IPS DF 19.7 (cell line): ENCODE results near the gene PNPLA7.
A peak's percentile ranks its signal among the peaks of the same experiment; 100 is the strongest.

Experiments used
- DNase-seq: peaks from one replicate; pipeline ENCODE4 v3.0.0-alpha.2; 2013; ENCODE audit warnings: low read depth, low spot score

Gene PNPLA7

DNA sequence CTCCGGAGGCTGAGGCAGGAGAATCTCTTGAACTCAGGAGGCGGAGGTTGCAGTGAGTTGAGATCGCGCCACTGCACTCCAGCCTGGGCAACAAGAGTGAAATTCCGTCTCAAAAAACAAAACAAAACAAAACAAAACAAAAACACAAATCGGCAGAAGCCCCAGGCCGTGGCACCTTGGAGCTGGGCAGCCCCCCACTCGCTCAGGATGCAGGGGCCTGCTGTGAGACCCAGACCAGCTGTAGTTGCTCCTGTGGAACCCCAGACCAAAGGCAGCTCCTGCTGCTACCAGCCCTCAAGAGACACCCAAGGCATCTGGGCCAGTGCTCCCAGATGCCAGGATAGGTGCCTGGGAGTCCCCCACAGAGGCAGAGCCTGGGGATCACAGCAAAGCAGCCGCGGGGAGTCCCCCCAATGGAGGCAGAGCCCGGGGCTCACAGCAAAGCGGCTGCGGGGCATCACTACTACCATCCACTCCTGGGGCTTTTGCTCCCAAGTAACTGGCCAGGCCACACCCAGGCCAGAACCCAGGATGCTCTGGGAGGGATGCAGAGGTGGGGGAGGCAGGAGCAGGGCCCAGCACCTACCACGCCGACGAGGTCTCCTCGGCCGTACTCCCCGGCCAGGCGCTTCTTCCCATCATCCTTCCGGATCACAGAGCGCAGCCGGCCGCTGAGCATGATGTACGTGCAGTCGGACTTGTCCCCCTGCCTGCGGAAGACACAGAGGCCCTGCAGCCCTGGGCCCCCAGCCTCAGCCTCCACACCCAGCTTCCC, 53.4 kb downstream of the PNPLA7 start:
- DNase-seq = no peak

GRCh38 chr9:137494550-137495351, 55.5 kb downstream of the PNPLA7 start:
- DNase-seq = no peak

- no peak for DNase-seq
Observed at GRCh38 chr9:137494104-137494544, 56.1 kb downstream of the PNPLA7 start.

GRCh38 chr9:137493364-137494103, 56.7 kb downstream of the PNPLA7 start:
- no peak for DNase-seq

GRCh38 chr9:137492464-137493363, 57.5 kb downstream of the PNPLA7 start:
- peak; percentile 9 for DNase-seq

GRCh38 chr9:137491735-137492432, 58.3 kb downstream of the PNPLA7 start:
- DNase-seq = no peak

DNA sequence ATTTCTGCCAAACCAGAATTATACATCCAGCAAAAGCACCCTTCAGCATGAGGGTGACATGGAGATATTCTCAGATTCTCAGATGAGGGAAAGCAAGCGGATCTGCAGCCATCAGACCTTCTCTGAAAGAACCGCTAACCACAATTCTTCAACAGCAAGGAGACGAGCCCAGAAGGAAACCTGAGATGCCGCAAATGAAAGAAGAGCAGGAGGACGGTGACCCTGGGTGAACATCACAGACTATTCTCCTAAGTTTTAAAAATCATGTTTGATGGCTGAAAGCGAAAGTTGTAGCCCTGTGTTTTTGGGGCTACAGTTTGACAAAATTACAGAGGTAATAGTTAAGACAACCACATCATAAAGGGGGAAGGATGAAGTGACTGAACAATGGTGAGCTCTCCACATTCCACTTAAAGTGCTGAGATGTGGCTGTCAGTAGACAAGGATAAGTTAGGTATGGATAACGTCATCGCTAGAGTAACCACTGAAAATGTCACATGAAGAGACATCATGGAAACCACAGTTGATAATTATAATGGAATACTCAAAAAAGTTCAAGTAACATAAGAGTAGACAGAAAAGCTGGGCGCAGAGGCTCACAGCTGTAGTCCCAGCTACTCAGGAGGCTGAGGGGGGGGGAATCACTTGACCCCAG, 59.5 kb downstream of the PNPLA7 start:
- DNase-seq = no peak

GRCh38 chr9:137488906-137489305, 61.3 kb downstream of the PNPLA7 start:
- no peak for DNase-seq

DNA sequence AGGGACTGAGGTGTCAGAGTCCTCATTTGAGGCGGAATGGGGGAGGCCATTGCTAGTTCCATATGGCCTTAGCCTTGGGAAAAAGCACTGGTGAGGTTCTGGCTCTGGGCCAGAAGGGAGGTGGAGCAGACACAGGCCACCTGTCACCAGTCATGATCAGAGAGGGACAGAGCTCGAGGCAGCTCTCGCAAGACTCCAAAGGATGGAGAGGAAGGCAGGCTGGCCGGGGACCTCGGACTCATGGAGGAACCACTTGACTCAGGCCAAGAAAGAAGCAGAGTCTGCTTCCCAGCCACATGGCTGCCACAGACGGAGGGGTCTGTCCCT, 61.9 kb downstream of the PNPLA7 start:
- no peak for DNase-seq

GRCh38 chr9:137487454-137488326, 62.5 kb downstream of the PNPLA7 start:
- no peak for DNase-seq

DNA sequence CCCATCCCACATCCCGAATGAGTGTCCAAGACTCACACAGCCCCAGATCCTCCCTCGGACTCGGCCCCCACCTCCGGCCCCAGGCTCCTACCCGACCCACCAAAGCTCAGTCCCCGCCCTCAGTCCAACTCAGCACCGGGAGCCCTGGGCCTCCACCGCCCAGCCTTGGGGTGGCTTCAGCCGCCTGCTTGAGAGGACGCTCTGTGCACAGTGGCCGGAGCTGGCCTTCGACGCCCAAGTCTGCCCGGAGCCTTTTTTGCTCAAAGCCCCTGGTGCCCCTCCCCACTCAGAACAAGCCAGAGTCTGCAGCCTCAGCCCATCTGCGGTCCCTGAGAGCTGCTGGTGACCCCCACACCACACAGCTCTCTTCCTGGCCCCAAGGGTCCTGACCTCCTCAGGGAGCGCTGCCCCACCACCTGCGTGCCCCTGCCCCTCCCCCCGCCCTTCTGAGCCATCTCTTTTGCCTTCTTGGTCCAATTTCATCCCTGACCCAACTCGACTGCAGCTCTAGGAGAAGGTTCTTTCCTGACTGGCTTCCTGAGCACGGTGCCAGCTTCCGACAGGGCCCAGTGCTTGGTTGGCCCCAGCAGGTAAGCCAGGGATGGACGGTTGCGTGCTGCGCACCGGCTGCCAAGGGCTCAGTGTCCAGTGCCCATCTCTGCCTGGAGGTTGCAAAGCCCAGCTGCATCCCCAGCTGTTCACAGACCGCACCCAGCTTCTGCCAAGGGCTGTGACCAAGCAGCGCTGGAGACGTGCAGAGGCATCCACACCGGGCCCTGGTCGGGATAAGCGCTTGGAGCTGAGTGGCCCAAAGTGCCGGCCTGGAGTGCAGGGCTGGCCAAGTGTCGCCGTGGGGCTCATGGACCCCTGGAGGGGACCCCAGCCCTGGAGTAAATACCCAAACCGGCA, 63.4 kb downstream of the PNPLA7 start:
- DNase-seq = no peak

- DNase-seq = no peak
Observed at GRCh38 chr9:137486141-137486490, 64.1 kb downstream of the PNPLA7 start.

DNA sequence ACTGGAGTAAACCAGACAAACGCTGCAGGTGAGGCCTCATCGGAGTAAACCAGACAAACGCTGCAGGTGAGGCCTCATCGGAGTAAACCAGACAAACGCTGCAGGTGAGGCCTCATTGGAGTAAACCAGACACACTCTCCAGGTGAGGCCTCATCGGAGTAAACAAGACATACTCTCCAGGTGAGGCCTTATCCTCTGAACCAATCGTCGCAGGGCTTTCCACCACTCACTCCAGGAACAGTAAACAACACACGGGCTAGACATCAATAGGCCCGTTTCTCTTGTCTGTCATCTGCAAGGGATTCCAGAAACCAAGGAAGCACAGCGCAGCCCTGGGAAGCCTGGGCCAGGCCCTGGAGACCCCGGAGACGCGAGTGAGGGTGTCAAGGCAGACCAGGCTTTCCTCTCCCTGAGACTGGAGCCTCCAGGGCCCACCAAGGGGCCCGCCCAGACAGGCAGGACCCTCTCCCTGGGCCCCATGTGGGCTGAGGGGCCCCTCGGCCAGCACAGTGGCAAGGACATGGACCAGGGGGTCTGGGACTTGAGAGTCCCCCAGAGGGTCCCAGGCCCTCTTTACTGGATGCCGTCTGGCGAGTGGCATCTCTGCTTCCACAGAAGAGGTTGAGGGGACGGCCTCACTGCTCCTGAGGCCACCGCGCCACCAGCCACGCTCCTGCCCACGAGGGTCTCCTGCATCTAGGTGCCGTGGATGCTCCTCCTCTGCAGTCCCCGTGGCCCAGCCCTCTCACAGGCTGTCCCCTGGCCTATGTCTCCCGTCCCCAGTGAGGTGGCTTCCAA, 64.7 kb downstream of the PNPLA7 start:
- no peak for DNase-seq

- DNase-seq = no peak
Observed at GRCh38 chr9:137484551-137485315, 65.5 kb downstream of the PNPLA7 start.

- DNase-seq = no peak
Observed at GRCh38 chr9:137482094-137482781, 68.0 kb downstream of the PNPLA7 start.
